Urinary bladder (tissue), 4 donors: Measurements from ENCODE around the gene NPB. TPM values are rescaled to one million over a fixed set of nuclear protein-coding genes. Genes with fewer than 3 reads are reported as not detected.

Experiments used
- DNase-seq: peaks from one replicate; pipeline ENCODE4 v3.0.0-alpha.2; 2015; ENCODE audit errors: extremely low spot score
- H3K27ac ChIP-seq: one replicate; pipeline ENCODE4 v1.5.1; 2013; ENCODE audit warnings: low read depth, mild to moderate bottlenecking, moderate library complexity
- H3K36me3 ChIP-seq: one replicate; pipeline ENCODE4 v1.6.1; 2013; ENCODE audit warnings: mild to moderate bottlenecking, moderate library complexity; ENCODE audit not compliant: insufficient read depth
- H3K4me1 ChIP-seq: one replicate; pipeline ENCODE4 v1.6.1; 2013; ENCODE audit warnings: mild to moderate bottlenecking, moderate library complexity; ENCODE audit not compliant: insufficient read depth
- H3K4me3 ChIP-seq: one replicate; pipeline ENCODE4 v1.5.1; 2013; ENCODE audit warnings: low read depth, low read length
- WGBS: extraction: QIAGEN DNeasy Blood & Tissue Kit; methylation state at CpG from one replicate; pipeline ENCODE4 v1.1.7; 2013; 5-methylcytosine and 5-hydroxymethylcytosine counted together
- polyA plus RNA-seq: library from polyadenylated mRNA; stranded (reverse); fragments of 200-250 nt; gene quantifications from one replicate; pipeline ENCODE4 v1.2.3, GENCODE V29; 2013
- total RNA-seq: library from RNA; depleted of rRNA; stranded (reverse); fragments of >200 nt; gene quantifications from one replicate; pipeline ENCODE4 v1.2.3, GENCODE V29; 2014
- donor health status: healthy with polysubstance abuse.
- donor health status: healthy.

NPB gene
- total and polyA plus RNA-seq, 2 donors: 0.69 to 0.85 TPM

DNA sequence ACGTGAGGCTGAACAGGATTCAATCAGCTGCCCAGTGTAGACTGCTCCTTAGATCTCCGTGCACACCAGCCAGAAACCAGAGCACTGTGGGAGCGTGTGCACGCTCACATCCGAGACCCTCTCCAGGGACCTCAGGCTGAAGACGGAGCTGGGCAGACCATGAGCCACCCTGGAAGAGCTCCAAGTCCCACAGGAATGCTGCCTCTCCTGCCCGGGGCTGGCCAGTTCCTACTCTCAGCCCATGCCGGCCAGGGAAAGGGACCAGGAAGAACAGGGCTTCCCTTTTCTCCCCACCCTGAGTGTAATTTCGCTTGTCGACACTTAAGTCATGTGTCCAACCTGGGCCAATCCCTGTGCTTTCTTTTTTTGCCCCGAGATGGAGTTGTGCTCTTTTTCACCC is 17.5 kb upstream of the NPB start:
- WGBS: 66% methylated on average over 11 of the region's 11 CpGs
- no peaks in the 10 kb centered on the region for H3K4me1 ChIP-seq
- no peaks in the 10 kb centered on the region for H3K36me3 ChIP-seq
- DNase-seq: no peak
- no peak overlapping the region for H3K27ac ChIP-seq
- no peak overlapping the region for H3K4me3 ChIP-seq

DNA sequence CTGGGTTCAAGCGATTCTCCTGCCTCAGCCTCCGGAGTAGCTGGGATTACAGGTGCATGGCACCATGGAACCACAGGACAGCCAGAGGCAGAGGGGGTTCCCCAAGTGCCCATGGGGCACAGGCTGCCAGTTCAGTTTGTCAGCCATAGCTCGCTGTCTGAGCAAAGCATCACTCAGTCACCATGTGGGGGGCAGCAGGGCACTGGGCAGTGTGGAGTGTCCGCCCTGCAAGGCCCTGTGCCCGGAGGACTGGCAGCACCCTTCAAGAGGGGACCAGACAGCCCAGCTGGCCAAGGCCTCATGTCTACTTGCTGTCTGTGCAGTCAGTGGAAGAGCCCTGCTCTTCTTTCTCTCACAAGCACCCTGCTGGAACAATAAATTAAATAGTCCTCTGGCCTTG is 17.1 kb upstream of the NPB start:
- no peak overlapping the region for H3K27ac ChIP-seq

GRCh38 chr17:81885454-81885853 is 16.6 kb upstream of the NPB start:
- no peak overlapping the region for H3K27ac ChIP-seq
- no peaks in the 10 kb centered on the region for H3K4me1 ChIP-seq
- DNase-seq: no peak
- H3K4me3 ChIP-seq: no peak overlapping the region
- WGBS: 75% methylated on average over 10 of the region's 10 CpGs
- H3K36me3 ChIP-seq: no peaks in the 10 kb centered on the region

More for the DNA sequence above, 17.1 kb upstream of the NPB start:
- no peak for DNase-seq
- Histone ChIP-seq H3K4me3 (no peak overlapping the region), H3K4me1 (no peaks in the 10 kb centered on the region), H3K36me3 (no peaks in the 10 kb centered on the region)
- WGBS: 95% methylated on average over 5 of the region's 5 CpGs

- no peak overlapping the region for H3K4me3 ChIP-seq
- no peaks in the 10 kb centered on the region for H3K36me3 ChIP-seq
- H3K4me1 ChIP-seq: no peaks in the 10 kb centered on the region
- H3K27ac ChIP-seq: no peak overlapping the region
- WGBS: 89% methylated on average over 11 of the region's 11 CpGs
- no peak for DNase-seq
Measured at GRCh38 chr17:81885869-81886548, 16.0 kb upstream of the NPB start.

- DNase-seq: no peak
- no peak overlapping the region for H3K27ac ChIP-seq
- no peaks in the 10 kb centered on the region for H3K36me3 ChIP-seq
- no peaks in the 10 kb centered on the region for H3K4me1 ChIP-seq
- WGBS: 93% methylated on average over 44 of the region's 44 CpGs
- no peak overlapping the region for H3K4me3 ChIP-seq
Measured at GRCh38 chr17:81888105-81888987, 13.7 kb upstream of the NPB start.

DNA sequence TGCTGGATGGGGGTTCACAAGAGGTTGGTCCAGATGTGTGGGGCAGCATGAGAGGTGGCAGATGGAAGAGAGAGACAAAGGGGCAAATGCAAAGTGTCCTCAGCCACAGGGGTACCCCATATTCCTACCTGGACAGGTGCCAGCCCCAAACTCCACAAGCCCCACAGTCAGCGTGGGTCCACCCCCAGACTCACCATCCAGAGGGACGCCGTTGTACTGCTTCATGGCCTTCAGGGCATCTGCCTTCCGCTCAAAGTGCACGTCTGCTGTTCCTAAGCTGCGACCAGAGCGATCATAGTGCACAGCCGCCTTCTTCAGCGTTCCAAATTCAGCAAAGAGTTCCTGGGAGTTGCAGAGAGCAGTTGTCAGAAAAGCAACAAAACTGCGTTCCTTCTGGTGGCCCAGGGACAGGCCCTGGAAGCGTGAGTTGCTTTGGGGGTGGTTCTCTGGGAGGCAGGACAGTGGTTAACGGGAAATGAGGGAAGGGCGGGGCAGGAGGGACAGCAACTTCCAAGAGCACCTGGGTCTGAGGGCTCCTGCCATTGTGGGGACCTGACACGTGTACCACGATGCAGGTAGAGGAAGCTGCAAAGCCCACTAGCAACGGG is 12.9 kb upstream of the NPB start:
- 91% methylated on average over 16 of the region's 16 CpGs for WGBS
- H3K4me1 ChIP-seq: no peaks in the 10 kb centered on the region
- no peak overlapping the region for H3K27ac ChIP-seq
- H3K36me3 ChIP-seq: no peaks in the 10 kb centered on the region
- DNase-seq: no peak
- H3K4me3 ChIP-seq: no peak overlapping the region

GRCh38 chr17:81889602-81890001 is 12.4 kb upstream of the NPB start:
- 91% methylated on average over 9 of the region's 9 CpGs for WGBS
- Histone ChIP-seq H3K27ac (no peak overlapping the region), H3K4me1 (no peaks in the 10 kb centered on the region), H3K36me3 (no peaks in the 10 kb centered on the region), H3K4me3 (no peak overlapping the region)
- no peak for DNase-seq

DNA sequence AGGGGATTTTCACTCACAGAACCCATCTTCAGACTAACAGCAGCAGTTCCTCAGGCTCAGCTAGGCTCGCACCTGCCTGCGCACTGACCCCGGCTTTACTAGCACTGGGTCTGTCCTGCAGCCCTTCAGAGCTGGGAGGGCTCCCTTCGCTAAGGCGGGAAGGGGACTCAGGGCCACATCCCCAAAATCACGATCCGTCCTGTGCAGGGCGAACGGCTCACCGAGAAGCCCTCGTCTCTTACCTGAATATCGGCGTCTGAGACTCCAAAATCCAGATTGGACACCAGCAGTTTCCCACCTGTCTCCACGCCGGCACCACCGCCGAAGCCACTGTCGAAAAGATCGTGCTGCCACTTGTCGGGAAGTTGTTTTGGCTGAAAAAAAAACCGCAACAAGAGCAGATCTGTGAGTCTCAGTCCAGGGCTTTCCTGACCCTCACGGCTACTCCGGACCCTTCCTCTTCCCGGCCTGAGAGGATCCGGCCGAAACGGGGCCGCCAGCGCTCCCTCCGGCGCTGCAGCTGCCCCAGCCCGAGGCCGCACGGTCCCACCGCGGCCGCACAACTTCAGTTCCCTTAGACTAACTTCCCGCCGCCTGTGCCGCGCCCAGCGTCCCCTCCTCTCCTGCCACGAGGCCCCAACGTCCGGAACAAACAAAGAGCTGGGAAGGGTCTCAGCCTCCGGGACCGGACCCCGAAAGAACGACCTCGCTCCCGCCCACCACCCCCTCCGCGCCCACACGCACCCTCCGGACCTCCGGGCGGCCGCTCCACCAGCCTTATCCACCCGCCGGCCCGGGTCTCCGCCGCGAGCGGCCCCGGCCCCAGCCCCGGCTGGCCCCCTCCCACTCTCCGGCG is 11.4 kb upstream of the NPB start:
- peak overlapping the region; percentile 98 for H3K4me3 ChIP-seq
- WGBS: 9% methylated on average over 69 of the region's 69 CpGs
- no peak for DNase-seq
- no peaks in the 10 kb centered on the region for H3K4me1 ChIP-seq
- H3K27ac ChIP-seq: peak overlapping the region; percentile 96
- no peaks in the 10 kb centered on the region for H3K36me3 ChIP-seq

- Histone ChIP-seq H3K4me1 (no peaks in the 10 kb centered on the region), H3K36me3 (no peaks in the 10 kb centered on the region), H3K27ac (peak overlapping the region; percentile 96), H3K4me3 (peak overlapping the region; percentile 98)
- WGBS: under 1% methylated on average over 40 of the region's 40 CpGs
- no peak for DNase-seq
Measured at GRCh38 chr17:81891303-81891552, 10.8 kb upstream of the NPB start.

DNA sequence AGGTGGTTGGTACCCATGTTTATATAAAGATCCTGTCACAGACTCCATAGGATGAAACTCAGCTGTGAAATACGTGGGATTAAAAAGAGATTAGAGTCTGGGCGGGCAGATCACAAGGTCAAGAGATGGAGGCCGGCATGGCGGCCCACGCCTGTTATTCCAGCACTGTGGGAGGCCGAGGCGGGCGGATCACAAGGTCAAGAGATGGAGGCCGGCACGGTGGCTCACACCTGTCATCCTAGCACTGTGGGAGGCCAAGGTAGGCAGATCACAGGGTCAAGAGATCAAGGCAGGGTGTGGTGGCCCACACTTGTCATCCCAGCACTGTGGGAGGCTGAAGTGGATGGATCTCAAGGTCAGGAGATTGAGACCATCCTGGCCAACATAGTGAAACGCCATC is 6.6 kb upstream of the NPB start:
- Histone ChIP-seq H3K4me1 (no peaks in the 10 kb centered on the region), H3K4me3 (no peak overlapping the region), H3K36me3 (peaks cover 3% of the 10 kb centered on the region), H3K27ac (no peak overlapping the region)
- 87% methylated on average over 11 of the region's 11 CpGs for WGBS
- DNase-seq: no peak

- no peak for DNase-seq
- H3K4me1 ChIP-seq: no peaks in the 10 kb centered on the region
- H3K36me3 ChIP-seq: peaks cover 3% of the 10 kb centered on the region
- H3K4me3 ChIP-seq: no peak overlapping the region
- no peak overlapping the region for H3K27ac ChIP-seq
- 92% methylated on average over 19 of the region's 19 CpGs for WGBS
Measured at GRCh38 chr17:81898029-81898866, 3.8 kb upstream of the NPB start.

- H3K4me3 ChIP-seq: no peak overlapping the region
- no peak for DNase-seq
- no peaks in the 10 kb centered on the region for H3K4me1 ChIP-seq
- H3K27ac ChIP-seq: no peak overlapping the region
- H3K36me3 ChIP-seq: peaks cover 3% of the 10 kb centered on the region
- 94% methylated on average over 9 of the region's 9 CpGs for WGBS
Measured at GRCh38 chr17:81898885-81899284, 3.2 kb upstream of the NPB start.
